Ectodermal cell (in vitro differentiated cells): ENCODE results near the gene RNASE12.

ENCODE experiments used
- H3K27ac ChIP-seq: 2 replicates; pipeline ENCODE4 v1.7.0; 2013; ENCODE audit warnings: mild to moderate bottlenecking, low read depth, low read length; ENCODE audit not compliant: insufficient read depth, poor library complexity, severe bottlenecking
- H3K27me3 ChIP-seq: 2 replicates; pipeline ENCODE4 v1.7.0; 2013; ENCODE audit warnings: mild to moderate bottlenecking, low read length; ENCODE audit not compliant: insufficient read depth, control insufficient read depth, poor library complexity, severe bottlenecking
- H3K36me3 ChIP-seq: one replicate; pipeline ENCODE4 v1.7.0; 2013; ENCODE audit warnings: low read length; ENCODE audit not compliant: control insufficient read depth, insufficient read depth
- H3K4me1 ChIP-seq: one replicate; pipeline ENCODE4 v1.7.0; 2013; ENCODE audit warnings: low read length; ENCODE audit not compliant: control insufficient read depth, insufficient read depth
- H3K4me3 ChIP-seq: 2 replicates; pipeline ENCODE4 v1.7.0; 2013; ENCODE audit warnings: low read depth, low read length, control low read depth; ENCODE audit not compliant: insufficient read depth
- H3K9me3 ChIP-seq: 2 replicates; pipeline ENCODE4 v1.7.0; 2013; ENCODE audit warnings: mild to moderate bottlenecking, low read length, moderate library complexity; ENCODE audit not compliant: control insufficient read depth
- WGBS, 2 experiments: methylation state at CpG; one replicate each; pipeline ENCODE4 v1.1.7; 2013; ENCODE audit warnings: missing lambda C conversion rate in 2 of 2; 5-methylcytosine and 5-hydroxymethylcytosine counted together

RNASE12 gene

GRCh38 chr14:20546877-20547276, 44.3 kb downstream of the RNASE12 start:
- 89 to 98% methylated on average over 1 to 3 of the region's 3 CpGs for WGBS, 2 experiments

More at GRCh38 chr14:20546877-20547276, 44.3 kb downstream of the RNASE12 start:
- Histone ChIP-seq H3K9me3 (no peaks in the 10 kb centered on the region), H3K27me3 (no peaks in the 10 kb centered on the region), H3K4me1 (no peaks in the 10 kb centered on the region), H3K36me3 (no peaks in the 10 kb centered on the region), H3K27ac (no peak overlapping the region), H3K4me3 (no peak overlapping the region)
